GM12878 (cell line): ENCODE measurements around the gene LGALS3BP. TPM values are rescaled to one million over a fixed set of nuclear protein-coding genes. Genes with fewer than 3 reads are reported as not detected.

ENCODE experiments used
- ATAC-seq: fragments of 200-7000 bp; cut with Tn5 transposase; 3 replicates; pipeline ENCODE4 v1.9.1; 2020; ENCODE audit warnings: mild to moderate bottlenecking, moderate library complexity
- BruUV-seq: library from RNA; stranded (reverse); fragments of 400-500 nt; replicated peaks from 2 replicates; lab custom pipeline; 2021; lab: Mats Ljungman, UMichigan
- CTCF ChIA-PET: fragments of 300-600 bp; sonication (Branson Sonifier 250); formaldehyde crosslinking; extraction: SDS; loops from one replicate; lab custom pipeline; 2021; ENCODE audit warnings: inconsistent platforms; lab: Yijun Ruan, JAX
- POLR2A ChIA-PET: fragments of 350-600 bp; formaldehyde crosslinking; extraction: SDS; loops from one replicate; lab custom pipeline; 2021; ENCODE audit warnings: inconsistent platforms; lab: Charles Lee
- RAD21 ChIA-PET: fragments of 300-600 bp; sonication (Branson Sonifier 250); formaldehyde crosslinking; loops from one replicate; lab custom pipeline; 2023; ENCODE audit warnings: antibody characterized with exemption; ENCODE audit not compliant: unreplicated experiment; lab: Charles Lee
- SMC1A ChIA-PET: fragments of 300-600 bp; sonication (Branson Sonifier 250); formaldehyde crosslinking; loops from one replicate; lab custom pipeline; 2023; ENCODE audit not compliant: unreplicated experiment, uncharacterized antibody; lab: Charles Lee
- DNase-seq: peaks from one replicate; pipeline ENCODE4 v3.0.0-alpha.2; 2011; ENCODE audit warnings: low read depth, low spot score
- FAIRE-seq: peaks from 3 replicates; lab custom pipeline; 2011; peaks lifted over from hg19 to GRCh38; lab: Jason Lieb, UNC
- H2AFZ ChIP-seq: 2 replicates; pipeline ENCODE4 v1.6.0; 2011; ENCODE audit warnings: low read depth, low read length, control low read depth; ENCODE audit not compliant: control insufficient read depth
- H3K27ac ChIP-seq: 2 replicates; pipeline ENCODE4 v1.5.1; 2011; ENCODE audit warnings: control low read depth; ENCODE audit not compliant: control insufficient read depth, insufficient read depth
- H3K27me3 ChIP-seq, 2 experiments: replicated peaks in 1 of 2; 2 replicates each; pipeline versions ENCODE4 v1.6.0 to v1.6.1; 2011; ENCODE audit warnings: low read length in 1 of 2; ENCODE audit not compliant: control insufficient read depth in 2 of 2, insufficient read depth in 2 of 2
- H3K36me3 ChIP-seq, 2 experiments: 2 replicates each; pipeline ENCODE4 v1.5.1; 2011; ENCODE audit warnings: low read length in 1 of 2; ENCODE audit not compliant: control insufficient read depth in 2 of 2, insufficient read depth in 2 of 2
- H3K4me1 ChIP-seq: 2 replicates; pipeline ENCODE4 v1.6.1; 2011; ENCODE audit warnings: mild to moderate bottlenecking, low read length, moderate library complexity, mixed read lengths; ENCODE audit not compliant: control insufficient read depth, insufficient read depth
- H3K4me2 ChIP-seq: 2 replicates; pipeline ENCODE4 v1.6.0; 2011; ENCODE audit warnings: control low read depth; ENCODE audit not compliant: control insufficient read depth, insufficient read depth
- H3K4me3 ChIP-seq: fragments of 200-600 bp; sonication (generic); 2 replicates; pipeline ENCODE4 v1.5.1; 2016
- H3K79me2 ChIP-seq: 2 replicates; pipeline ENCODE4 v1.6.0; 2011; ENCODE audit warnings: low read length; ENCODE audit not compliant: control insufficient read depth, insufficient read depth
- H3K9ac ChIP-seq: 2 replicates; pipeline ENCODE4 v1.8.0; 2011; ENCODE audit warnings: low read length, control low read depth, mixed read lengths; ENCODE audit not compliant: control insufficient read depth, insufficient read depth
- H3K9me3 ChIP-seq: replicated peaks from 3 replicates; pipeline ENCODE4 v1.5.1; 2011; ENCODE audit warnings: mild to moderate bottlenecking, low read length; ENCODE audit not compliant: control insufficient read depth, insufficient read depth
- H4K20me1 ChIP-seq: 2 replicates; pipeline ENCODE4 v1.6.0; 2011; ENCODE audit not compliant: control insufficient read depth, insufficient read depth
- ASH2L ChIP-seq: fragments of 300-600, 200-600 bp; sonication (generic); IDR thresholded peaks from 2 replicates; pipeline ENCODE4 v1.6.1; 2017; ENCODE audit warnings: low read depth, mild to moderate bottlenecking, borderline replicate concordance
- EZH2 ChIP-seq: IDR thresholded peaks from 2 replicates; pipeline ENCODE4 v1.6.1; 2012; ENCODE audit warnings: low read depth, mild to moderate bottlenecking, control low read depth, inconsistent platforms, low read length, borderline replicate concordance; ENCODE audit not compliant: control insufficient read depth
- FOS ChIP-seq: IDR thresholded peaks from 3 replicates; pipeline ENCODE4 v1.6.1; 2011; ENCODE audit warnings: borderline replicate concordance; ENCODE audit not compliant: insufficient read length; ENCODE audit errors: extremely low read depth
- IRF4 ChIP-seq: IDR thresholded peaks from 2 replicates; pipeline ENCODE4 v1.6.1; 2011; ENCODE audit warnings: low read depth, low read length
- MEF2A ChIP-seq: IDR thresholded peaks from 2 replicates; pipeline ENCODE4 v1.6.1; 2011; ENCODE audit warnings: low read depth, mild to moderate bottlenecking, low read length, moderate library complexity; ENCODE audit not compliant: insufficient read depth
- NFXL1 ChIP-seq: fragments of 450-650 bp; IDR thresholded peaks from 2 replicates; pipeline ENCODE4 v1.6.1; 2017; ENCODE audit warnings: antibody characterized with exemption, mild to moderate bottlenecking, borderline replicate concordance
- PML ChIP-seq: IDR thresholded peaks from 2 replicates; pipeline ENCODE4 v1.6.1; 2012; ENCODE audit warnings: low read length, inconsistent platforms
- RBBP5 ChIP-seq: fragments of 200-600 bp; sonication (generic); conservative IDR thresholded peaks from 2 replicates; pipeline ENCODE4 v1.6.1; 2016
- STAT3 ChIP-seq: IDR thresholded peaks from 2 replicates; pipeline ENCODE4 v1.6.1; 2011; ENCODE audit warnings: low read depth, low read length, improper control_type of control experiment
- ZBED1 ChIP-seq: IDR thresholded peaks from 2 replicates; pipeline ENCODE4 v1.6.1; 2016; ENCODE audit warnings: borderline replicate concordance
- ZNF622 ChIP-seq: fragments of 450-650 bp; IDR thresholded peaks from 2 replicates; pipeline ENCODE4 v1.6.1; 2017; ENCODE audit warnings: mild to moderate bottlenecking, inconsistent platforms
- ZSCAN29 ChIP-seq: fragments of 450-650 bp; IDR thresholded peaks from 2 replicates; pipeline ENCODE4 v1.6.1; 2017; ENCODE audit warnings: mild to moderate bottlenecking, moderate library complexity
- WGBS: methylation state at CpG from one replicate; pipeline ENCODE4 v1.1.6; 2016; ENCODE audit warnings: low lambda C conversion rate; ENCODE audit not compliant: insufficient replicate concordance, insufficient coverage; ENCODE audit errors: missing lambda C conversion rate; 5-methylcytosine and 5-hydroxymethylcytosine counted together
- in situ Hi-C: fragments of 300-500 bp; cut with MboI; formaldehyde crosslinking; loops from 9 replicates; pipeline ENCODE4 v1.14.3; 2018; ENCODE audit warnings: mixed read lengths
- intact Hi-C: fragments of 100-400 bp; cut with micrococcal nuclease; formaldehyde crosslinking; loops from one replicate; pipeline ENCODE4 v1.14.2; 2022; ENCODE audit not compliant: unreplicated experiment
- polyA plus RNA-seq, 11 experiments: library from polyadenylated mRNA; depleted of rRNA in 4 of 11; unstranded in 6 of 11; stranded (reverse) in 5 of 11; fragments of >200 nt; fragmentation: Nextera tagmentation in 4 of 11; fragmentation: Illumina TruSeq in 1 of 11; extraction: Ambion mirVana in 4 of 11; extraction: Trizol in 1 of 11; gene quantifications; 1 replicate in 1 of 11; 2 replicates in 10 of 11; pipeline versions ENCODE4 v1.2.1 to v1.2.3, GENCODE V29; 2011 to 2016; ENCODE audit warnings: inconsistent platforms in 2 of 11, missing spikeins in 2 of 11, low read depth in 1 of 11
- total RNA-seq, 4 experiments: library from RNA; depleted of rRNA in 3 of 4; stranded (reverse); fragments of >200 nt in 3 of 4; fragmentation: Illumina TruSeq in 1 of 4; extraction: Trizol in 1 of 4; gene quantifications; 2 replicates each; pipeline versions ENCODE4 v1.2.1 to v1.2.3, GENCODE V29; 2013 to 2021
- TF ChIP-seq, protein P1 (sequence below): fragments of 450-650 bp; IDR thresholded peaks from 2 replicates; pipeline ENCODE4 v1.6.1; 2017; ENCODE audit warnings: borderline replicate concordance
- TF ChIP-seq, protein P2 (sequence below): IDR thresholded peaks from 2 replicates; pipeline ENCODE4 v1.6.1; 2011; ENCODE audit warnings: borderline replicate concordance, low read depth, mild to moderate bottlenecking, moderate library complexity, mixed read lengths, low read length; ENCODE audit not compliant: insufficient read depth; ENCODE audit errors: extremely low read length
- TF ChIP-seq, protein P3 (sequence below): IDR thresholded peaks from 2 replicates; pipeline ENCODE4 v1.6.1; 2012; ENCODE audit warnings: low read depth, low read length, improper control_type of control experiment
- TF ChIP-seq, protein P4 (sequence below): fragments of 450-650 bp; IDR thresholded peaks from 2 replicates; pipeline ENCODE4 v1.6.1; 2017; ENCODE audit warnings: antibody characterized with exemption, mild to moderate bottlenecking, moderate library complexity

LGALS3BP gene
- total and polyA plus RNA-seq, 10 of the 15 experiments (the other 5 are each of a cell fraction or from before 2014, with no cell fraction given): 0.52 to 5.2 (median 1.9) TPM

DNA sequence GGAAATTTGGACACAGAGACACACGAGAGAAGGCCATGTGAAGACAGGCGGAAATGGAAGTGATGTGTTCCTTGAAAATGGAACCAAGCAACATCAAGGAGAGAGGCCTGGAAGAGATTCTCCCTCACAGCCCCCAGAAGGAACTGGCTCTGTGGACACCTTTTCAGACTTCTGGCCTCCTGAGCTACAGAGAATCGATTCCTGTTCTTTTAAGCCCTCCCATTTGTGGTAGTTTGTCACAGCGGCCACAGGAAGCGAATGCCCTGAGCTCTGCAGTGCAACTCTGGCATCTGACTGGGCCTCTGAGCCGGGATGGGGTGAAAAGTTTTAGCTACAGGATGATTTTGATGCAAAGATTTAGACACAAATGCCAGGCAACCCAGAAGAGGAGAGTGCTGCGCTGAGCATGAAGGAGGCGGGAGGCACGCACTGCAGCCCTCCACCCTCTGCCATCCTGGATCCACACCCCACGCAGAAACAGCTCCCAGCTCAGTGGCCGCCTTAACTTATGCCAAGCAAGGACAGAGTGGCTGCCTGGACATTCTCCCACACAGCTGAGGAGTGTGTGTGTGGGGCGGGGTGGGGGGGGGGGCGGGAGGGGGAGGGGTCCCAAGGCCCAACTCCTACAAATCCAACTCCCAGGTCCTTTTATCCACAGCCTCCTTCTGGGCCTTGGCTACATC lies 56.8 kb downstream of the LGALS3BP start:
- no peak for FAIRE-seq
- BruUV-seq: no TSS peak
- POLR2A ChIA-PET: no interaction called here

More for the DNA sequence above, 56.8 kb downstream of the LGALS3BP start:
- Histone ChIP-seq H3K27me3 (peaks cover 4 to 9% of the 10 kb centered on the region in 2 experiments; a peak in 3 of 4 replicates), H2AFZ (no peak overlapping the region), H4K20me1 (no peaks in the 10 kb centered on the region), H3K4me1 (peaks cover 2% of the 10 kb centered on the region; the same call in 1 of the 2 replicates), H3K36me3 (no peaks in the 10 kb centered on the region), H3K4me3 (no peak overlapping the region), H3K79me2 (no peaks in the 10 kb centered on the region), H3K4me2 (0 out of 2 replicates have a peak overlapping the region, but pooled peaks have one; percentile 60), H3K9me3 (no peaks in the 10 kb centered on the region), H3K27ac (no peak overlapping the region), H3K9ac (no peak overlapping the region)
- ATAC-seq: no peak
- WGBS: 58% methylated on average over 11 of the region's 13 CpGs
- intact Hi-C loops: no loop called here
- ChIA-PET CTCF (no interaction called here), SMC1A (no interaction called here), RAD21 (no interaction called here)
- no peak for DNase-seq
- in situ Hi-C loops: no loop called here
- TF ChIP-seq IRF4 (no peak), MEF2A (no peak), PML (no peak), EZH2 (no peak), RBBP5 (no peak), ZBED1 (no peak), FOS (no peak), NFXL1 (no peak), STAT3 (no peak), ASH2L (no peak), ZSCAN29 (no peak), ZNF622 (no peak)
- TF ChIP-seq, protein P1, sequence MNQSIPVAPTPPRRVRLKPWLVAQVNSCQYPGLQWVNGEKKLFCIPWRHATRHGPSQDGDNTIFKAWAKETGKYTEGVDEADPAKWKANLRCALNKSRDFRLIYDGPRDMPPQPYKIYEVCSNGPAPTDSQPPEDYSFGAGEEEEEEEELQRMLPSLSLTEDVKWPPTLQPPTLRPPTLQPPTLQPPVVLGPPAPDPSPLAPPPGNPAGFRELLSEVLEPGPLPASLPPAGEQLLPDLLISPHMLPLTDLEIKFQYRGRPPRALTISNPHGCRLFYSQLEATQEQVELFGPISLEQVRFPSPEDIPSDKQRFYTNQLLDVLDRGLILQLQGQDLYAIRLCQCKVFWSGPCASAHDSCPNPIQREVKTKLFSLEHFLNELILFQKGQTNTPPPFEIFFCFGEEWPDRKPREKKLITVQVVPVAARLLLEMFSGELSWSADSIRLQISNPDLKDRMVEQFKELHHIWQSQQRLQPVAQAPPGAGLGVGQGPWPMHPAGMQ: no peak
- TF ChIP-seq, protein P2, sequence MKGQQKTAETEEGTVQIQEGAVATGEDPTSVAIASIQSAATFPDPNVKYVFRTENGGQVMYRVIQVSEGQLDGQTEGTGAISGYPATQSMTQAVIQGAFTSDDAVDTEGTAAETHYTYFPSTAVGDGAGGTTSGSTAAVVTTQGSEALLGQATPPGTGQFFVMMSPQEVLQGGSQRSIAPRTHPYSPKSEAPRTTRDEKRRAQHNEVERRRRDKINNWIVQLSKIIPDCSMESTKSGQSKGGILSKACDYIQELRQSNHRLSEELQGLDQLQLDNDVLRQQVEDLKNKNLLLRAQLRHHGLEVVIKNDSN: no peak
- TF ChIP-seq, protein P3, sequence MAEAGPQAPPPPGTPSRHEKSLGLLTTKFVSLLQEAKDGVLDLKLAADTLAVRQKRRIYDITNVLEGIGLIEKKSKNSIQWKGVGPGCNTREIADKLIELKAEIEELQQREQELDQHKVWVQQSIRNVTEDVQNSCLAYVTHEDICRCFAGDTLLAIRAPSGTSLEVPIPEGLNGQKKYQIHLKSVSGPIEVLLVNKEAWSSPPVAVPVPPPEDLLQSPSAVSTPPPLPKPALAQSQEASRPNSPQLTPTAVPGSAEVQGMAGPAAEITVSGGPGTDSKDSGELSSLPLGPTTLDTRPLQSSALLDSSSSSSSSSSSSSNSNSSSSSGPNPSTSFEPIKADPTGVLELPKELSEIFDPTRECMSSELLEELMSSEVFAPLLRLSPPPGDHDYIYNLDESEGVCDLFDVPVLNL: no peak
- TF ChIP-seq, protein P4, sequence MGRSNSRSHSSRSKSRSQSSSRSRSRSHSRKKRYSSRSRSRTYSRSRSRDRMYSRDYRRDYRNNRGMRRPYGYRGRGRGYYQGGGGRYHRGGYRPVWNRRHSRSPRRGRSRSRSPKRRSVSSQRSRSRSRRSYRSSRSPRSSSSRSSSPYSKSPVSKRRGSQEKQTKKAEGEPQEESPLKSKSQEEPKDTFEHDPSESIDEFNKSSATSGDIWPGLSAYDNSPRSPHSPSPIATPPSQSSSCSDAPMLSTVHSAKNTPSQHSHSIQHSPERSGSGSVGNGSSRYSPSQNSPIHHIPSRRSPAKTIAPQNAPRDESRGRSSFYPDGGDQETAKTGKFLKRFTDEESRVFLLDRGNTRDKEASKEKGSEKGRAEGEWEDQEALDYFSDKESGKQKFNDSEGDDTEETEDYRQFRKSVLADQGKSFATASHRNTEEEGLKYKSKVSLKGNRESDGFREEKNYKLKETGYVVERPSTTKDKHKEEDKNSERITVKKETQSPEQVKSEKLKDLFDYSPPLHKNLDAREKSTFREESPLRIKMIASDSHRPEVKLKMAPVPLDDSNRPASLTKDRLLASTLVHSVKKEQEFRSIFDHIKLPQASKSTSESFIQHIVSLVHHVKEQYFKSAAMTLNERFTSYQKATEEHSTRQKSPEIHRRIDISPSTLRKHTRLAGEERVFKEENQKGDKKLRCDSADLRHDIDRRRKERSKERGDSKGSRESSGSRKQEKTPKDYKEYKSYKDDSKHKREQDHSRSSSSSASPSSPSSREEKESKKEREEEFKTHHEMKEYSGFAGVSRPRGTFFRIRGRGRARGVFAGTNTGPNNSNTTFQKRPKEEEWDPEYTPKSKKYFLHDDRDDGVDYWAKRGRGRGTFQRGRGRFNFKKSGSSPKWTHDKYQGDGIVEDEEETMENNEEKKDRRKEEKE: no peak
